Erythroblast (primary cell): ENCODE data around the gene UBE2H.

Source experiments
- GATA1 ChIP-seq: IDR thresholded peaks from 2 replicates; pipeline ENCODE4 v1.6.1; 2011; ENCODE audit warnings: low read depth, mild to moderate bottlenecking, control low read depth, low read length, moderate library complexity
- POLR2A ChIP-seq: IDR thresholded peaks from 2 replicates; pipeline ENCODE4 v1.6.1; 2011; ENCODE audit warnings: mild to moderate bottlenecking, low read length

DNA sequence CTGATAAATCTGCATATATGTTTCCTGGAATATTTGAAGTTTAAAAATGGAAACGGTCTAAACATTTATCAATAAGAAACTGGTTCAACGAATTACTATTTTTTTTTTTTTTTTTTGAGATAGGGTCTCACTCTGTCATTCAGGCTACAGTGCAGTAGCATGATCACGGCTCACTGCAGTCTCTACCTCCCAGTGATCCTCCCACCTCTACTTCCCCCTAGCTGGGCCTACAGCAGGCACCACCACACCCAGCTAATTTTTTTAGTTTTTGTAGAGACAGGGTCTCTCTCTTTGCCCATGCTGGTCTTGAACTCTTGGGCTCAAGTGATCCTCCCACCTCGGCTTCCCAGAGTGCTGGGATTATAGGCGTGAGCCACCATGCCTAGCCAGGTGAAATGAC, 68.3 kb downstream of the UBE2H start:
- TF ChIP-seq POLR2A (no peak), GATA1 (no peak)
